OCI-LY7 (cell line): ENCODE data around the gene MIER2. TPM values are rescaled to one million over a fixed set of nuclear protein-coding genes. Genes with fewer than 3 reads are reported as not detected.

Experiments used
- BruUV-seq: library from RNA; stranded (reverse); fragments of 400-500 nt; replicated peaks from 2 replicates; lab custom pipeline; 2021; lab: Mats Ljungman, UMichigan
- CTCF ChIA-PET: fragments of 300-600 bp; sonication (Branson Sonifier 250); formaldehyde crosslinking; loops from one replicate; lab custom pipeline; 2022; ENCODE audit warnings: antibody characterized with exemption; ENCODE audit not compliant: unreplicated experiment; lab: Charles Lee
- POLR2A ChIA-PET: fragments of 300-600 bp; sonication (Branson Sonifier 250); formaldehyde crosslinking; loops from one replicate; lab custom pipeline; 2022; ENCODE audit warnings: antibody characterized with exemption; lab: Charles Lee
- DNase-seq: peaks from one replicate; pipeline ENCODE4 v3.0.0-alpha.2; 2015; ENCODE audit warnings: low spot score
- H2AFZ ChIP-seq: fragments of 200-600 bp; sonication (generic), shearing (Covaris generic); 2 replicates; pipeline ENCODE4 v1.6.1; 2014; ENCODE audit warnings: mild to moderate bottlenecking, antibody characterized with exemption, low read length, moderate library complexity
- H3K27ac ChIP-seq: fragments of 200-600 bp; sonication (generic); 2 replicates; pipeline ENCODE4 v1.5.1; 2014; ENCODE audit warnings: mixed run types, low read depth, mild to moderate bottlenecking, moderate library complexity, low read length, inconsistent platforms; ENCODE audit not compliant: poor library complexity, severe bottlenecking
- H3K36me3 ChIP-seq: fragments of 200-600 bp; sonication (generic); 2 replicates; pipeline ENCODE4 v1.6.1; 2014; ENCODE audit warnings: mild to moderate bottlenecking, antibody characterized with exemption, low read length, moderate library complexity, mixed read lengths; ENCODE audit not compliant: insufficient read depth
- H3K4me1 ChIP-seq: fragments of 200-600 bp; sonication (generic); 2 replicates; pipeline ENCODE4 v1.5.1; 2014; ENCODE audit warnings: mild to moderate bottlenecking, low read length; ENCODE audit not compliant: insufficient read depth, poor library complexity, severe bottlenecking
- H3K4me2 ChIP-seq: fragments of 200-600 bp; sonication (generic); 2 replicates; pipeline ENCODE4 v1.6.1; 2014; ENCODE audit warnings: mild to moderate bottlenecking, low read length
- H3K4me3 ChIP-seq: fragments of 200-600 bp; sonication (generic); 2 replicates; pipeline ENCODE4 v1.5.1; 2014; ENCODE audit warnings: mild to moderate bottlenecking, low read depth, low read length; ENCODE audit not compliant: poor library complexity, severe bottlenecking
- H3K79me2 ChIP-seq: fragments of 200-600 bp; sonication (generic); 2 replicates; pipeline ENCODE4 v1.6.1; 2016; ENCODE audit warnings: low read depth, mild to moderate bottlenecking, low read length, moderate library complexity, mixed read lengths; ENCODE audit not compliant: insufficient read depth
- H3K9me2 ChIP-seq: fragments of 200-600 bp; sonication (generic); 2 replicates; pipeline ENCODE4 v1.6.1; 2016; ENCODE audit warnings: mild to moderate bottlenecking, low read length, mixed read lengths; ENCODE audit not compliant: insufficient read depth
- H3K9me3 ChIP-seq: fragments of 200-600 bp; sonication (generic); 2 replicates; pipeline ENCODE4 v1.6.1; 2014; ENCODE audit warnings: mild to moderate bottlenecking, mixed run types, low read length, mixed read lengths
- H4K20me1 ChIP-seq: fragments of 200-600 bp; sonication (generic); 2 replicates; pipeline ENCODE4 v1.6.1; 2014; ENCODE audit warnings: mild to moderate bottlenecking, antibody characterized with exemption, low read length, moderate library complexity, mixed read lengths; ENCODE audit not compliant: insufficient read depth
- CTCF ChIP-seq: fragments of 200-600 bp; sonication (generic); conservative IDR thresholded peaks from 2 replicates; pipeline ENCODE4 v1.5.1; 2014; ENCODE audit warnings: mild to moderate bottlenecking, antibody characterized with exemption, low read length, moderate library complexity, mixed read lengths
- EZH2phosphoT487 ChIP-seq: fragments of 200-600 bp; sonication (generic); IDR thresholded peaks from 2 replicates; pipeline ENCODE4 v1.6.1; 2018; ENCODE audit warnings: low read depth, borderline replicate concordance, mild to moderate bottlenecking, mixed run types, antibody characterized with exemption, low read length, moderate library complexity, mixed read lengths
- intact Hi-C: fragments of 100-400 bp; cut with micrococcal nuclease; formaldehyde crosslinking; loops from one replicate; pipeline ENCODE4 v1.10.0; 2022; ENCODE audit not compliant: unreplicated experiment
- total RNA-seq, 2 experiments: library from RNA; depleted of rRNA in 1 of 2; stranded (reverse); fragments of >200 nt in 1 of 2; shearing (Covaris generic) in 1 of 2; gene quantifications; 2 replicates each; pipeline ENCODE4 v1.2.3, GENCODE V29; 2014 to 2022

The MIER2 gene
- total RNA-seq, 2 experiments from 2014 or later, result 29.1 to 30.2 TPM

GRCh38 chr19:334296-335071 lies 10.1 kb downstream of the MIER2 start:
- no peak overlapping the region for H3K4me2 ChIP-seq
- ChIA-PET POLR2A (no interaction called here), CTCF (no interaction called here)
- no peaks in the 10 kb centered on the region for H3K4me1 ChIP-seq
- no peak for DNase-seq
- no peaks in the 10 kb centered on the region for H3K9me2 ChIP-seq
- no peaks in the 10 kb centered on the region for H4K20me1 ChIP-seq
- no peak overlapping the region for H3K27ac ChIP-seq
- H3K4me3 ChIP-seq, result no peak overlapping the region
- H3K9me3 ChIP-seq, result peaks cover 22% of the 10 kb centered on the region
- no TSS peak for BruUV-seq
- H3K79me2 ChIP-seq, result peaks cover 31% of the 10 kb centered on the region
- peaks cover 75% of the 10 kb centered on the region for H3K36me3 ChIP-seq
- intact Hi-C loops, result no loop called here
- no peak overlapping the region for H2AFZ ChIP-seq
- TF ChIP-seq EZH2phosphoT487 (no peak), CTCF (no peak)

- no peak overlapping the region for H3K4me3 ChIP-seq
- CTCF ChIA-PET, result no interaction called here
- BruUV-seq, result no TSS peak
- no peaks in the 10 kb centered on the region for H3K4me1 ChIP-seq
- intact Hi-C loops, result no loop called here
- no peak overlapping the region for H2AFZ ChIP-seq
- peaks cover 81% of the 10 kb centered on the region for H3K36me3 ChIP-seq
- no peak for DNase-seq
- no peaks in the 10 kb centered on the region for H3K79me2 ChIP-seq
- H4K20me1 ChIP-seq, result no peaks in the 10 kb centered on the region
- H3K9me2 ChIP-seq, result no peaks in the 10 kb centered on the region
- H3K4me2 ChIP-seq, result no peak overlapping the region
- POLR2A ChIA-PET, result no interaction called here
- H3K9me3 ChIP-seq, result peaks cover 24% of the 10 kb centered on the region
- TF ChIP-seq CTCF (no peak), EZH2phosphoT487 (no peak)
- H3K27ac ChIP-seq, result no peak overlapping the region
Observed at GRCh38 chr19:330503-330902, 14.1 kb downstream of the MIER2 start.

DNA sequence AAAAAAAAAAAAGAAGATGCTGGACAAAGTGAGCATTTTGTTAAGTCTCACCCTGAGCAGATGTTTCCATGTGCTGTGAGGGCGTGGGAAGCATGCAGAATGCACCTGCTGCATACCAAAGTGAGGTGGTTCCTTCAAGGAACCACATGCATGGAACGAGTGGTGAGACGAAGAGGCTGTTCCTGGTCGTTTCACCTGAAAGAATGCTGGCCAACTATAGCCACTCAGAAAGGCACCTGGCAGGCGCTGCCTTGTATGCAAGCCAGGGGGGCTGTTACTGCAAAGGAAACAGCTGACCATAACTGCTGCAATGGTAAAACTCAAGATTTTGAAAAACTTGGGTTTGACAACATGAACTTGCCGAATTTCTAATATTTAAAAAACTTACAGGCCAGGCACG lies 14.7 kb downstream of the MIER2 start:
- H2AFZ ChIP-seq, result no peak overlapping the region
- no peak overlapping the region for H3K4me3 ChIP-seq
- CTCF ChIA-PET, result no interaction called here

More for the DNA sequence above, 14.7 kb downstream of the MIER2 start:
- Histone ChIP-seq H3K4me1 (no peaks in the 10 kb centered on the region), H3K4me2 (no peak overlapping the region), H3K9me2 (no peaks in the 10 kb centered on the region), H4K20me1 (no peaks in the 10 kb centered on the region), H3K36me3 (peaks cover 81% of the 10 kb centered on the region), H3K79me2 (no peaks in the 10 kb centered on the region), H3K9me3 (peaks cover 24% of the 10 kb centered on the region), H3K27ac (no peak overlapping the region)
- DNase-seq, result no peak
- POLR2A ChIA-PET, result no interaction called here
- no TSS peak for BruUV-seq
- TF ChIP-seq CTCF (no peak), EZH2phosphoT487 (no peak)
- intact Hi-C loops, result no loop called here
